A549 (cell line): ENCODE results near the gene GBF1.

ENCODE experiments used
- BHLHE40 ChIP-seq: IDR thresholded peaks from 2 replicates; pipeline ENCODE4 v1.6.1; 2012; ENCODE audit warnings: low read depth, low read length, inconsistent platforms
- CBX8 ChIP-seq: fragments of 200-600 bp; sonication (generic); IDR thresholded peaks from 2 replicates; pipeline ENCODE4 v1.6.1; 2016
- CEBPB ChIP-seq, 2 experiments: fragments of >200 bp in 1 of 2; sonication (Bioruptor Twin) in 1 of 2; formaldehyde crosslinking in 1 of 2; IDR thresholded peaks; 2 replicates each; pipeline ENCODE4 v1.6.1; 2012 to 2016
- HDAC2 ChIP-seq: fragments of 200-600 bp; sonication (generic); IDR thresholded peaks from 2 replicates; pipeline ENCODE4 v1.6.1; 2016
- KDM1A ChIP-seq: fragments of 200-600 bp; sonication (generic); IDR thresholded peaks from 2 replicates; pipeline ENCODE4 v1.6.1; 2016; ENCODE audit warnings: low read depth, mild to moderate bottlenecking
- MAFK ChIP-seq: fragments of 450-650 bp; IDR thresholded peaks from 2 replicates; pipeline ENCODE4 v1.6.1; 2014; ENCODE audit not compliant: partially characterized antibody
- MAZ ChIP-seq: fragments of 150-350 bp; IDR thresholded peaks from 2 replicates; pipeline ENCODE4 v1.6.1; 2014; ENCODE audit warnings: antibody characterized with exemption, low read depth, low read length, borderline replicate concordance
- POLR2A ChIP-seq: IDR thresholded peaks from 2 replicates; pipeline ENCODE4 v1.6.1; 2012; ENCODE audit warnings: mild to moderate bottlenecking, low read length
- RFX5 ChIP-seq: fragments of 450-650 bp; IDR thresholded peaks from 2 replicates; pipeline ENCODE4 v1.7.1; 2014; ENCODE audit warnings: antibody characterized with exemption, mild to moderate bottlenecking, moderate library complexity
- USF2 ChIP-seq: fragments of 450-650 bp; IDR thresholded peaks from 2 replicates; pipeline ENCODE4 v1.6.1; 2014; ENCODE audit warnings: antibody characterized with exemption
- TF ChIP-seq, protein P1 (sequence below): fragments of >200 bp; sonication (Bioruptor Twin); formaldehyde crosslinking; IDR thresholded peaks from 3 replicates; pipeline ENCODE4 v1.5.1; 2016
- TF ChIP-seq, protein P2 (sequence below): IDR thresholded peaks from 2 replicates; pipeline ENCODE4 v1.6.1; 2012
- TF ChIP-seq, protein P3 (sequence below): fragments of 200-600 bp; sonication (generic); IDR thresholded peaks from 2 replicates; pipeline ENCODE4 v1.6.1; 2016; ENCODE audit warnings: antibody characterized with exemption, mild to moderate bottlenecking, moderate library complexity
- TF ChIP-seq, protein P4 (sequence below): IDR thresholded peaks from 2 replicates; pipeline ENCODE4 v1.6.1; 2012; ENCODE audit warnings: low read depth, borderline replicate concordance

DNA sequence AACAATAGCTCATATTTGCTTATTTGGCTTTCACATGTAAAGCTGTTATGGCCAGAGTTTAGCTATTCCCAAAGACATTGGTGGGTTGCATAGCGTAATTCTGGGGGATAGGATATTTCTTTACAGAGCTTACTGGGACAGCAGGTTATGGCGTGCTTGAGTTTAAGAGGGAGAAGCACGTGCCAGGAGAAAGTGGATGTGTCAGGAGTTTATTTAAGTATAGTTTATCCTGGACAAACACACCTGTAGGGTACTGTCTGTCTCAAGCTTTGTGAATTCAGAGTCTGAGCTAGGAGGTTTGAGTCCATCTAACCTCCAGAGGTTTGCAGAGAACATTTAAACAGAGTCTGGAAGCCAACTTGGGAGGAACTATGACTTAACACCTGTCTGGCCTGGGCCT is 21.3 kb downstream of the GBF1 start:
- TF ChIP-seq, protein P1, sequence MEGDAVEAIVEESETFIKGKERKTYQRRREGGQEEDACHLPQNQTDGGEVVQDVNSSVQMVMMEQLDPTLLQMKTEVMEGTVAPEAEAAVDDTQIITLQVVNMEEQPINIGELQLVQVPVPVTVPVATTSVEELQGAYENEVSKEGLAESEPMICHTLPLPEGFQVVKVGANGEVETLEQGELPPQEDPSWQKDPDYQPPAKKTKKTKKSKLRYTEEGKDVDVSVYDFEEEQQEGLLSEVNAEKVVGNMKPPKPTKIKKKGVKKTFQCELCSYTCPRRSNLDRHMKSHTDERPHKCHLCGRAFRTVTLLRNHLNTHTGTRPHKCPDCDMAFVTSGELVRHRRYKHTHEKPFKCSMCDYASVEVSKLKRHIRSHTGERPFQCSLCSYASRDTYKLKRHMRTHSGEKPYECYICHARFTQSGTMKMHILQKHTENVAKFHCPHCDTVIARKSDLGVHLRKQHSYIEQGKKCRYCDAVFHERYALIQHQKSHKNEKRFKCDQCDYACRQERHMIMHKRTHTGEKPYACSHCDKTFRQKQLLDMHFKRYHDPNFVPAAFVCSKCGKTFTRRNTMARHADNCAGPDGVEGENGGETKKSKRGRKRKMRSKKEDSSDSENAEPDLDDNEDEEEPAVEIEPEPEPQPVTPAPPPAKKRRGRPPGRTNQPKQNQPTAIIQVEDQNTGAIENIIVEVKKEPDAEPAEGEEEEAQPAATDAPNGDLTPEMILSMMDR: no peak
- no peak for TF ChIP-seq MAFK
- TF ChIP-seq CEBPB (IDR thresholded peaks at IDR 0.05): no peak
- TF ChIP-seq, protein P2, sequence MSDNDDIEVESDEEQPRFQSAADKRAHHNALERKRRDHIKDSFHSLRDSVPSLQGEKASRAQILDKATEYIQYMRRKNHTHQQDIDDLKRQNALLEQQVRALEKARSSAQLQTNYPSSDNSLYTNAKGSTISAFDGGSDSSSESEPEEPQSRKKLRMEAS: no peak
- no peak for TF ChIP-seq USF2
- no peak for TF ChIP-seq CBX8
- TF ChIP-seq, protein P3, sequence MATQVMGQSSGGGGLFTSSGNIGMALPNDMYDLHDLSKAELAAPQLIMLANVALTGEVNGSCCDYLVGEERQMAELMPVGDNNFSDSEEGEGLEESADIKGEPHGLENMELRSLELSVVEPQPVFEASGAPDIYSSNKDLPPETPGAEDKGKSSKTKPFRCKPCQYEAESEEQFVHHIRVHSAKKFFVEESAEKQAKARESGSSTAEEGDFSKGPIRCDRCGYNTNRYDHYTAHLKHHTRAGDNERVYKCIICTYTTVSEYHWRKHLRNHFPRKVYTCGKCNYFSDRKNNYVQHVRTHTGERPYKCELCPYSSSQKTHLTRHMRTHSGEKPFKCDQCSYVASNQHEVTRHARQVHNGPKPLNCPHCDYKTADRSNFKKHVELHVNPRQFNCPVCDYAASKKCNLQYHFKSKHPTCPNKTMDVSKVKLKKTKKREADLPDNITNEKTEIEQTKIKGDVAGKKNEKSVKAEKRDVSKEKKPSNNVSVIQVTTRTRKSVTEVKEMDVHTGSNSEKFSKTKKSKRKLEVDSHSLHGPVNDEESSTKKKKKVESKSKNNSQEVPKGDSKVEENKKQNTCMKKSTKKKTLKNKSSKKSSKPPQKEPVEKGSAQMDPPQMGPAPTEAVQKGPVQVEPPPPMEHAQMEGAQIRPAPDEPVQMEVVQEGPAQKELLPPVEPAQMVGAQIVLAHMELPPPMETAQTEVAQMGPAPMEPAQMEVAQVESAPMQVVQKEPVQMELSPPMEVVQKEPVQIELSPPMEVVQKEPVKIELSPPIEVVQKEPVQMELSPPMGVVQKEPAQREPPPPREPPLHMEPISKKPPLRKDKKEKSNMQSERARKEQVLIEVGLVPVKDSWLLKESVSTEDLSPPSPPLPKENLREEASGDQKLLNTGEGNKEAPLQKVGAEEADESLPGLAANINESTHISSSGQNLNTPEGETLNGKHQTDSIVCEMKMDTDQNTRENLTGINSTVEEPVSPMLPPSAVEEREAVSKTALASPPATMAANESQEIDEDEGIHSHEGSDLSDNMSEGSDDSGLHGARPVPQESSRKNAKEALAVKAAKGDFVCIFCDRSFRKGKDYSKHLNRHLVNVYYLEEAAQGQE: no peak
- TF ChIP-seq BHLHE40: no peak
- TF ChIP-seq HDAC2: no peak
- no peak for TF ChIP-seq KDM1A
- TF ChIP-seq POLR2A: no peak
- TF ChIP-seq MAZ: no peak
- TF ChIP-seq, protein P4, sequence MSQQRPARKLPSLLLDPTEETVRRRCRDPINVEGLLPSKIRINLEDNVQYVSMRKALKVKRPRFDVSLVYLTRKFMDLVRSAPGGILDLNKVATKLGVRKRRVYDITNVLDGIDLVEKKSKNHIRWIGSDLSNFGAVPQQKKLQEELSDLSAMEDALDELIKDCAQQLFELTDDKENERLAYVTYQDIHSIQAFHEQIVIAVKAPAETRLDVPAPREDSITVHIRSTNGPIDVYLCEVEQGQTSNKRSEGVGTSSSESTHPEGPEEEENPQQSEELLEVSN: no peak
- TF ChIP-seq RFX5: no peak
